Fibroblast of lung (primary cell): ENCODE results near the gene TET2. TPM values are rescaled to one million over a fixed set of nuclear protein-coding genes. Genes with fewer than 3 reads are reported as not detected.

Experiments
- DNase-seq, 2 donors: peaks; one replicate each; pipeline versions ENCODE4 v3.0.0 to v3.0.0-alpha.2; 2010; ENCODE audit warnings: low read depth in 2 of 2
- H2AFZ ChIP-seq: 2 replicates; pipeline ENCODE4 v1.5.1; 2012; ENCODE audit warnings: low read length, control low read depth, inconsistent platforms
- H3K27ac ChIP-seq: 2 replicates; pipeline ENCODE4 v1.5.1; 2011; ENCODE audit warnings: low read length, control low read depth; ENCODE audit not compliant: insufficient read depth
- H3K27me3 ChIP-seq: 2 replicates; pipeline ENCODE4 v1.5.1; 2011; ENCODE audit warnings: mild to moderate bottlenecking, low read length; ENCODE audit not compliant: control insufficient read depth, insufficient read depth
- H3K36me3 ChIP-seq: 2 replicates; pipeline ENCODE4 v1.5.1; 2011; ENCODE audit warnings: low read length; ENCODE audit not compliant: control insufficient read depth, insufficient read depth
- H3K4me1 ChIP-seq: 2 replicates; pipeline ENCODE4 v1.5.1; 2011; ENCODE audit warnings: low read length; ENCODE audit not compliant: control insufficient read depth, insufficient read depth; ENCODE audit errors: extremely low read depth
- H3K4me2 ChIP-seq: 2 replicates; pipeline ENCODE4 v1.5.1; 2011; ENCODE audit warnings: low read length, control low read depth; ENCODE audit not compliant: insufficient read depth; ENCODE audit errors: extremely low read depth
- H3K4me3 ChIP-seq, 4 experiments: fragments of 200-600 bp in 1 of 4; sonication (generic) in 1 of 4; replicated peaks in 1 of 4; 2 replicates each; pipeline ENCODE4 v1.5.1; 2011 to 2016; ENCODE audit warnings: low read length in 4 of 4, low read depth in 3 of 4, mild to moderate bottlenecking in 3 of 4, control low read depth in 2 of 4, inconsistent platforms in 1 of 4, mixed read lengths in 1 of 4; ENCODE audit not compliant: insufficient read depth in 1 of 4; ENCODE audit errors: control extremely low read depth in 1 of 4
- H3K79me2 ChIP-seq: 2 replicates; pipeline ENCODE4 v1.5.1; 2012; ENCODE audit warnings: mild to moderate bottlenecking, low read length, inconsistent platforms; ENCODE audit not compliant: control insufficient read depth, insufficient read depth
- H3K9ac ChIP-seq: 2 replicates; pipeline ENCODE4 v1.5.1; 2011; ENCODE audit warnings: mild to moderate bottlenecking, low read length, control low read depth; ENCODE audit not compliant: insufficient read depth
- H3K9me3 ChIP-seq: 2 replicates; pipeline ENCODE4 v1.5.1; 2012; ENCODE audit warnings: low read depth, low read length; ENCODE audit not compliant: control insufficient read depth, insufficient read depth
- H4K20me1 ChIP-seq: 2 replicates; pipeline ENCODE4 v1.5.1; 2011; ENCODE audit warnings: low read length; ENCODE audit not compliant: control insufficient read depth, insufficient read depth; ENCODE audit errors: extremely low read depth
- EZH2 ChIP-seq: IDR thresholded peaks from 2 replicates; pipeline ENCODE4 v1.5.1; 2012; ENCODE audit warnings: low read length, control low read depth, mild to moderate bottlenecking; ENCODE audit errors: missing control alignments
- polyA minus RNA-seq: library from RNA; depleted of rRNA, polyadenylated mRNA; stranded (reverse); fragments of >200 nt; gene quantifications from 2 replicates; pipeline ENCODE4 v1.2.3, GENCODE V29; 2011; ENCODE audit warnings: low replicate concordance
- polyA plus RNA-seq, 2 donors: library from polyadenylated mRNA; depleted of rRNA in 1 of 2; stranded (reverse) in 1 of 2; unstranded in 1 of 2; fragments of >200 nt; gene quantifications; 2 replicates each; pipeline ENCODE4 v1.2.1, GENCODE V29; 2011 to 2012; ENCODE audit warnings: missing spikeins in 1 of 2
- total RNA-seq: library from RNA; depleted of rRNA; stranded (reverse); fragments of >200 nt; gene quantifications from 2 replicates; pipeline ENCODE4 v1.2.1, GENCODE V29; 2014
- TF ChIP-seq, protein P1 (sequence below), 2 donors: IDR thresholded peaks in 1 of 2; conservative IDR thresholded peaks in 1 of 2; 1 replicate in 1 of 2; 2 replicates in 1 of 2; pipeline ENCODE4 v1.5.1; 2011 to 2012; ENCODE audit warnings: low read length in 2 of 2, control low read depth in 1 of 2, inconsistent platforms in 1 of 2, low read depth in 1 of 2, mild to moderate bottlenecking in 1 of 2

Gene TET2
- total RNA-seq: 5.4 and 8.3 TPM in 2 replicates
- 5.5 and 6.9 TPM in 2 replicates for polyA plus RNA-seq
- polyA plus RNA-seq (2012): 2.5 and 3.6 TPM in 2 replicates
- polyA minus RNA-seq: 2.9 and 4.6 TPM in 2 replicates

DNA sequence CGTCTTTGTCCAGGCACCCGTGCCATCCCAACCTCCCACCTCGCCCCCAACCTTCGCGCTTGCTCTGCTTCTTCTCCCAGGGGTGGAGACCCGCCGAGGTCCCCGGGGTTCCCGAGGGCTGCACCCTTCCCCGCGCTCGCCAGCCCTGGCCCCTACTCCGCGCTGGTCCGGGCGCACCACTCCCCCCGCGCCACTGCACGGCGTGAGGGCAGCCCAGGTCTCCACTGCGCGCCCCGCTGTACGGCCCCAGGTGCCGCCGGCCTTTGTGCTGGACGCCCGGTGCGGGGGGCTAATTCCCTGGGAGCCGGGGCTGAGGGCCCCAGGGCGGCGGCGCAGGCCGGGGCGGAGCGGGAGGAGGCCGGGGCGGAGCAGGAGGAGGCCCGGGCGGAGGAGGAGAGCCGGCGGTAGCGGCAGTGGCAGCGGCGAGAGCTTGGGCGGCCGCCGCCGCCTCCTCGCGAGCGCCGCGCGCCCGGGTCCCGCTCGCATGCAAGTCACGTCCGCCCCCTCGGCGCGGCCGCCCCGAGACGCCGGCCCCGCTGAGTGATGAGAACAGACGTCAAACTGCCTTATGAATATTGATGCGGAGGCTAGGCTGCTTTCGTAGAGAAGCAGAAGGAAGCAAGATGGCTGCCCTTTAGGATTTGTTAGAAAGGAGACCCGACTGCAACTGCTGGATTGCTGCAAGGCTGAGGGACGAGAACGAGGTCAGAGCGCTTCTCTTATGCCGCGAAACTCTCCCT is at the start of gene TET2:
Gene TET2 (plus strand): TSS at position 601 of the 740 bp plus-strand sequence. CDS start 87,067 bp downstream, outside the sequence.
- Histone ChIP-seq H2AFZ (peak within 1 kb of the TSS; percentile 99), H3K27me3 (no peaks in the 10 kb centered on the region), H3K9ac (peak within 1 kb of the TSS; percentile 84), H3K4me2 (peak within 1 kb of the TSS; percentile 56), H4K20me1 (no peaks in the 10 kb centered on the region), H3K4me3 (peak within 1 kb of the TSS; percentile 79 to 97 (median 90)), H3K4me1 (no peaks in the 10 kb centered on the region), H3K9me3 (no peaks in the 10 kb centered on the region), H3K79me2 (peaks cover 32% of the 10 kb centered on the region), H3K27ac (peak within 1 kb of the TSS; percentile 85), H3K36me3 (no peaks in the 10 kb centered on the region)
- TF ChIP-seq, protein P1, sequence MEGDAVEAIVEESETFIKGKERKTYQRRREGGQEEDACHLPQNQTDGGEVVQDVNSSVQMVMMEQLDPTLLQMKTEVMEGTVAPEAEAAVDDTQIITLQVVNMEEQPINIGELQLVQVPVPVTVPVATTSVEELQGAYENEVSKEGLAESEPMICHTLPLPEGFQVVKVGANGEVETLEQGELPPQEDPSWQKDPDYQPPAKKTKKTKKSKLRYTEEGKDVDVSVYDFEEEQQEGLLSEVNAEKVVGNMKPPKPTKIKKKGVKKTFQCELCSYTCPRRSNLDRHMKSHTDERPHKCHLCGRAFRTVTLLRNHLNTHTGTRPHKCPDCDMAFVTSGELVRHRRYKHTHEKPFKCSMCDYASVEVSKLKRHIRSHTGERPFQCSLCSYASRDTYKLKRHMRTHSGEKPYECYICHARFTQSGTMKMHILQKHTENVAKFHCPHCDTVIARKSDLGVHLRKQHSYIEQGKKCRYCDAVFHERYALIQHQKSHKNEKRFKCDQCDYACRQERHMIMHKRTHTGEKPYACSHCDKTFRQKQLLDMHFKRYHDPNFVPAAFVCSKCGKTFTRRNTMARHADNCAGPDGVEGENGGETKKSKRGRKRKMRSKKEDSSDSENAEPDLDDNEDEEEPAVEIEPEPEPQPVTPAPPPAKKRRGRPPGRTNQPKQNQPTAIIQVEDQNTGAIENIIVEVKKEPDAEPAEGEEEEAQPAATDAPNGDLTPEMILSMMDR (conservative IDR thresholded peaks at IDR 0.05 in 1 of 2, IDR thresholded peaks at IDR 0.05 in 1 of 2; ENCODE audit: low read depth in 1 of 2, low read length in 2 of 2): no peak
- no peak for TF ChIP-seq EZH2
- DNase-seq: peak; percentile 86 to 89

DNA sequence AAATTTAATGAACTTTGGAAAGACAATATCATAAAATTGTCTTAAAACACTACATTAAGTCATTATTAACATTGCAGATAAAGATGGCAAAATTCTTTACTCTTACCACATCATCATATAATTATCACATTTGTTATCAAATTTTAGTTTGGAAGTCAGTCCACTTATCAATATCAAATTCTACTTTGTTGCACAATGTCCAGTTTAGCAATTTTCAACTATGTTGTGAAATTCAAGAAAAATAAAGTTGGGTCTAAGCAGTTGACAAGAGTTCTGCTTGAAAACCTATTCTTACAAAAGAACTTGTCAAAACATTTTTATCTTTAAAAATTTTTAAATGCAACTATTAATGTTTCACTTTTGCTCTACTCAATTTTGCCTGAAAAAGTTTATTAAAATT is 44.7 kb upstream of the TET2 start:
- Histone ChIP-seq H3K27me3 (no peaks in the 10 kb centered on the region), H3K4me2 (no peak overlapping the region), H3K4me3 (no peak overlapping the region), H3K79me2 (no peaks in the 10 kb centered on the region), H3K27ac (no peak overlapping the region), H3K9me3 (no peaks in the 10 kb centered on the region), H3K36me3 (no peaks in the 10 kb centered on the region), H3K4me1 (no peaks in the 10 kb centered on the region), H2AFZ (no peak overlapping the region), H4K20me1 (no peaks in the 10 kb centered on the region), H3K9ac (no peak overlapping the region)
- peak in 1 of 2 donors; percentile 21 for DNase-seq
- no peak for TF ChIP-seq EZH2
- TF ChIP-seq, protein P1 (conservative IDR thresholded peaks at IDR 0.05 in 1 of 2, IDR thresholded peaks at IDR 0.05 in 1 of 2; ENCODE audit: low read depth in 1 of 2, low read length in 2 of 2): no peak

DNA sequence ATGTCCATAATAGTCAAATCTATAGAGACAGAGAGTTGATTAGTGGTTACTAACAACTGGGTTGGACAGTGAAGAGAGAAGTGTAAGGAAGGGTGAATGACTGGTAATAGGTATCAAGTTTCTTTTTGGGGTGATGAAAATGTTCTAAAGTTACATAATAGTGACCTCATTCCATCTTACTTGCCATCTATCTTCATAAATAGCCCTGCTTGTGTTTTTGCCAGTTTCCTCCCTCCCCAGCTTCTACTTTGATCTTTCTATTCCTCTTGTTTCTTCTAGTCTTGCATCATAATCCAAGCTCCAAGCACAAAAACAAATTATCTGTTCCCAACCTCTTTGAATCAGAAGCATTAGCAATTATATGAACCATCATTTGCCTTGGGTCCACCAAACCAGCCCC is 40.2 kb upstream of the TET2 start:
- DNase-seq: peak; percentile 39 to 42
- Histone ChIP-seq H4K20me1 (no peaks in the 10 kb centered on the region), H3K27me3 (no peaks in the 10 kb centered on the region), H3K79me2 (no peaks in the 10 kb centered on the region), H3K36me3 (no peaks in the 10 kb centered on the region), H3K4me3 (no peak overlapping the region), H3K4me2 (no peak overlapping the region), H3K9me3 (no peaks in the 10 kb centered on the region), H2AFZ (no peak overlapping the region), H3K27ac (no peak overlapping the region), H3K9ac (no peak overlapping the region), H3K4me1 (no peaks in the 10 kb centered on the region)
- TF ChIP-seq, protein P1 (conservative IDR thresholded peaks at IDR 0.05 in 1 of 2, IDR thresholded peaks at IDR 0.05 in 1 of 2; ENCODE audit: low read depth in 1 of 2, low read length in 2 of 2): no peak
- no peak for TF ChIP-seq EZH2
